Neural progenitor cell (in vitro differentiated cells): ENCODE data around the gene C6orf89. TPM values are rescaled to one million over a fixed set of nuclear protein-coding genes. Genes with fewer than 3 reads are reported as not detected.
"Not testable (repeated sequence)": the region's sequence is repeated elsewhere in the genome, so short reads cannot be mapped to it uniquely, and the experiment has no call there.

ENCODE experiments used
- DNase-seq: peaks from one replicate; pipeline ENCODE4 v3.0.0-alpha.2; 2016; ENCODE audit warnings: low spot score
- H2AFZ ChIP-seq: fragments of 200-600 bp; sonication (generic); replicated peaks from 2 replicates; pipeline ENCODE4 v1.6.1; 2016; ENCODE audit warnings: antibody characterized with exemption
- H3F3A ChIP-seq: fragments of 200-600 bp; sonication (generic); 2 replicates; pipeline ENCODE4 v1.6.1; 2016; ENCODE audit warnings: antibody characterized with exemption, low read depth
- H3K27ac ChIP-seq: fragments of 200-600 bp; sonication (generic); 2 replicates; pipeline ENCODE4 v1.5.1; 2016; ENCODE audit warnings: mild to moderate bottlenecking
- H3K27me3 ChIP-seq: fragments of 200-600 bp; sonication (generic); 2 replicates; pipeline ENCODE4 v1.6.1; 2016; ENCODE audit warnings: mild to moderate bottlenecking, moderate library complexity
- H3K36me3 ChIP-seq: fragments of 200-600 bp; sonication (generic); 2 replicates; pipeline ENCODE4 v1.5.1; 2016
- H3K4me1 ChIP-seq: fragments of 200-600 bp; sonication (generic); 2 replicates; pipeline ENCODE4 v1.6.1; 2016; ENCODE audit warnings: mixed run types
- H3K4me2 ChIP-seq: fragments of 200-600 bp; sonication (generic); 2 replicates; pipeline ENCODE4 v1.6.1; 2016
- H3K4me3 ChIP-seq: fragments of 200-600 bp; sonication (generic); 2 replicates; pipeline ENCODE4 v1.5.1; 2016
- H3K79me2 ChIP-seq: fragments of 200-600 bp; sonication (generic); 2 replicates; pipeline ENCODE4 v1.6.1; 2016; ENCODE audit warnings: low read depth
- H3K9ac ChIP-seq: fragments of 200-600 bp; sonication (generic); 2 replicates; pipeline ENCODE4 v1.6.1; 2016
- H3K9me3 ChIP-seq: fragments of 200-600 bp; sonication (generic); 2 replicates; pipeline ENCODE4 v1.5.1; 2016; ENCODE audit warnings: low read depth
- H4K20me1 ChIP-seq: fragments of 200-600 bp; sonication (generic); 2 replicates; pipeline ENCODE4 v1.6.1; 2016; ENCODE audit warnings: low read depth
- H3K27ac Mint-ChIP-seq: 3 replicates; pipeline ENCODE4 v1.8.0; 2021; ENCODE audit warnings: mixed read lengths
- H3K27me3 Mint-ChIP-seq: 2 replicates; pipeline ENCODE4 v1.8.0; 2022; ENCODE audit warnings: low read depth, mild to moderate bottlenecking, inconsistent platforms, moderate library complexity, mixed read lengths; ENCODE audit not compliant: insufficient read depth
- H3K36me3 Mint-ChIP-seq: 3 replicates; pipeline ENCODE4 v1.8.0; 2021; ENCODE audit warnings: mixed read lengths
- H3K4me1 Mint-ChIP-seq: 3 replicates; pipeline ENCODE4 v1.8.0; 2021; ENCODE audit warnings: mixed read lengths
- H3K4me3 Mint-ChIP-seq: 3 replicates; pipeline ENCODE4 v1.8.0; 2021; ENCODE audit warnings: mild to moderate bottlenecking, moderate library complexity, mixed read lengths
- H3K9me3 Mint-ChIP-seq: 3 replicates; pipeline ENCODE4 v1.8.0; 2020; ENCODE audit warnings: mixed read lengths
- EZH2 ChIP-seq: fragments of 200-600 bp; sonication (generic); IDR thresholded peaks from 2 replicates; pipeline ENCODE4 v1.6.1; 2017; ENCODE audit warnings: antibody characterized with exemption, mild to moderate bottlenecking, moderate library complexity
- EZH2phosphoT487 ChIP-seq: fragments of 200-600 bp; sonication (generic); IDR thresholded peaks from 2 replicates; pipeline ENCODE4 v1.6.1; 2017; ENCODE audit warnings: antibody characterized with exemption
- total RNA-seq: library from RNA; depleted of rRNA; stranded (reverse); fragments of >200 nt; gene quantifications from 2 replicates; pipeline ENCODE4 v1.2.3, GENCODE V29; 2015; ENCODE audit warnings: low replicate concordance
- TF ChIP-seq, protein P1 (sequence below): fragments of 200-600 bp; sonication (generic); IDR thresholded peaks from 2 replicates; pipeline ENCODE4 v1.5.1; 2017; ENCODE audit warnings: antibody characterized with exemption, mild to moderate bottlenecking

C6orf89 gene
- total RNA-seq, 1 donor from 2014 or later = 21.2 TPM

DNA sequence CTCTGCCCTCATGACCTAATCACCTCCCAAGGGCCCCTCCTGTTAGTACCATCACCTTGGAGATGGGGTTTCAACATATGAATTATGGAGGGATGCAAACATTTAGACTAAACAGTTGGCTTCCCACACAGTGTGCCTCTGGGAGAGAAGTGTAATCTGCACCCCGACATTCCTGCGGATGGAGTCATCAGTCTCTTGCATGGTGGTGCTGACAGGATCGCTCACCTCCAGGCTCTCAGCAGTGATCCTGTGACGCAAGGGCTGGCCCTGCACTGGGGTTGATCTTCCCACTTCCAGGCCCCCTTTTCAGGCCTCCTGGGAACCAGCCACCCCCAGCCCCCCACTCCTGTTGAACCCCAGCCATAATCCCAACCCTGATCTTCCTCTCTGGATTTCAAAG lies 52.8 kb downstream of the C6orf89 start:
- no peak overlapping the region for H3K4me3 Mint-ChIP-seq
- peaks cover 2% of the 10 kb centered on the region for H3K36me3 Mint-ChIP-seq
- no peaks in the 10 kb centered on the region for H3K36me3 ChIP-seq
- H3K79me2 ChIP-seq = no peaks in the 10 kb centered on the region
- no peaks in the 10 kb centered on the region for H4K20me1 ChIP-seq
- no peak overlapping the region for H2AFZ ChIP-seq
- no peaks in the 10 kb centered on the region for H3K4me1 ChIP-seq
- TF ChIP-seq EZH2 (no peak), EZH2phosphoT487 (no peak)
- TF ChIP-seq, protein P1, sequence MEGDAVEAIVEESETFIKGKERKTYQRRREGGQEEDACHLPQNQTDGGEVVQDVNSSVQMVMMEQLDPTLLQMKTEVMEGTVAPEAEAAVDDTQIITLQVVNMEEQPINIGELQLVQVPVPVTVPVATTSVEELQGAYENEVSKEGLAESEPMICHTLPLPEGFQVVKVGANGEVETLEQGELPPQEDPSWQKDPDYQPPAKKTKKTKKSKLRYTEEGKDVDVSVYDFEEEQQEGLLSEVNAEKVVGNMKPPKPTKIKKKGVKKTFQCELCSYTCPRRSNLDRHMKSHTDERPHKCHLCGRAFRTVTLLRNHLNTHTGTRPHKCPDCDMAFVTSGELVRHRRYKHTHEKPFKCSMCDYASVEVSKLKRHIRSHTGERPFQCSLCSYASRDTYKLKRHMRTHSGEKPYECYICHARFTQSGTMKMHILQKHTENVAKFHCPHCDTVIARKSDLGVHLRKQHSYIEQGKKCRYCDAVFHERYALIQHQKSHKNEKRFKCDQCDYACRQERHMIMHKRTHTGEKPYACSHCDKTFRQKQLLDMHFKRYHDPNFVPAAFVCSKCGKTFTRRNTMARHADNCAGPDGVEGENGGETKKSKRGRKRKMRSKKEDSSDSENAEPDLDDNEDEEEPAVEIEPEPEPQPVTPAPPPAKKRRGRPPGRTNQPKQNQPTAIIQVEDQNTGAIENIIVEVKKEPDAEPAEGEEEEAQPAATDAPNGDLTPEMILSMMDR = no peak
- H3K9me3 Mint-ChIP-seq = peaks cover 13% of the 10 kb centered on the region
- H3K27me3 ChIP-seq = no peaks in the 10 kb centered on the region
- H3K27me3 Mint-ChIP-seq = peaks cover 7% of the 10 kb centered on the region
- no peak overlapping the region for H3K4me3 ChIP-seq
- no peak overlapping the region for H3K27ac ChIP-seq
- H3K4me2 ChIP-seq = no peak overlapping the region
- H3K9ac ChIP-seq = no peak overlapping the region
- no peak for DNase-seq
- H3K9me3 ChIP-seq = no peaks in the 10 kb centered on the region
- peaks cover 2% of the 10 kb centered on the region for H3K4me1 Mint-ChIP-seq
- H3K27ac Mint-ChIP-seq = no peak overlapping the region
- H3F3A ChIP-seq = no peaks in the 10 kb centered on the region

DNA sequence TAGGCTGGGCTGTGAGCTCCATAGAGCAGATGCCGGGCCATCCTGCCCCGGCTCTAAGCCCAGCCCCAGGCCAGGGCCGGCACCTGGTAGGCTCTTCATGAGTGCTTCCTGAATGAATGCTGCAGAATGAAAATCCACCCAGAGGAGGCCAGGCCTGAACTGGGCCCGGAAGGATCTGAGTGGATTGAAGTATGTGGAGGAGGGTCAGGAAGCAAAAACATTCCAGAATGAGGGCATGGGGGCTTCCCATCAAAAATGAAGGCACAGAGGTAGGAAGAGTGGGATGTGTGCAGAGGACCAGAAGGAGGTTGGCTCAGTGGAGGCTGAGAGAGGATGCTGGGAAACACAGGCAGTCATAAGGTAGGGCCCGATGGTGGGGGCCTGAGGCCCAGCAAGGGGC lies 53.3 kb downstream of the C6orf89 start:
- not testable (repeated sequence) for H3K36me3 ChIP-seq, H3K79me2 ChIP-seq, H3K4me1 Mint-ChIP-seq, H3K4me1 ChIP-seq, H3K9me3 ChIP-seq, H3K27ac ChIP-seq, H3K4me3 ChIP-seq, H3K36me3 Mint-ChIP-seq, H2AFZ ChIP-seq, H3K9ac ChIP-seq, H3K27me3 Mint-ChIP-seq, H3K27ac Mint-ChIP-seq, H3K27me3 ChIP-seq, DNase-seq, H4K20me1 ChIP-seq, H3K4me2 ChIP-seq, H3F3A ChIP-seq, H3K4me3 Mint-ChIP-seq
- H3K9me3 Mint-ChIP-seq = peaks cover 13% of the 10 kb centered on the region

DNA sequence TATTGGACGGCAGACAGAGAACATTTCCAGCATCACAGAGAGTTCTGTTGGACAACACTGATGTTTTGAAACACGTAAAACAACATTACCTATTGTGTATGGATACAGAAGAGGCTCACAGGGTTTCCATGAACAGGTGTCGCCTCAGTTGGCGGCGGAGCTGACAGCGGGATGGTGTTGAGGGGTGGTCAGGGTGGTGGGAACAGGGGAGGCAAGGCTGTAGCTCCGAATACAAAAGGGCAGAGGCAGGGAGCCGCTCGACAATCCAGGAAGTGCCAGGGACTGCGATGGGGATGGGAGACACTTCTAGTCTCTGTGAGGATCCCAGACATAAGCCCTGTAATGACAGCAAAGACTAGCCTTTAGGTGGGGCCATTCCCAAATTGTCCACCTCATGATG lies 54.3 kb downstream of the C6orf89 start:
- Histone ChIP-seq H3K4me3 (no peak overlapping the region), H3K27me3 (no peaks in the 10 kb centered on the region), H3F3A (no peaks in the 10 kb centered on the region), H3K27ac (no peak overlapping the region), H2AFZ (no peak overlapping the region), H3K79me2 (no peaks in the 10 kb centered on the region), H4K20me1 (no peaks in the 10 kb centered on the region), H3K4me2 (no peak overlapping the region), H3K9ac (no peak overlapping the region), H3K4me1 (no peaks in the 10 kb centered on the region), H3K9me3 (no peaks in the 10 kb centered on the region), H3K36me3 (no peaks in the 10 kb centered on the region)
- Mint-ChIP-seq H3K9me3 (peaks cover 13% of the 10 kb centered on the region), H3K27ac (peak overlapping the region; percentile 6), H3K4me1 (peaks cover 5% of the 10 kb centered on the region), H3K36me3 (peaks cover 2% of the 10 kb centered on the region), H3K4me3 (no peak overlapping the region), H3K27me3 (peaks cover 7% of the 10 kb centered on the region)
- DNase-seq = no peak
- TF ChIP-seq EZH2phosphoT487 (no peak), EZH2 (no peak)
- TF ChIP-seq, protein P1 = no peak

DNA sequence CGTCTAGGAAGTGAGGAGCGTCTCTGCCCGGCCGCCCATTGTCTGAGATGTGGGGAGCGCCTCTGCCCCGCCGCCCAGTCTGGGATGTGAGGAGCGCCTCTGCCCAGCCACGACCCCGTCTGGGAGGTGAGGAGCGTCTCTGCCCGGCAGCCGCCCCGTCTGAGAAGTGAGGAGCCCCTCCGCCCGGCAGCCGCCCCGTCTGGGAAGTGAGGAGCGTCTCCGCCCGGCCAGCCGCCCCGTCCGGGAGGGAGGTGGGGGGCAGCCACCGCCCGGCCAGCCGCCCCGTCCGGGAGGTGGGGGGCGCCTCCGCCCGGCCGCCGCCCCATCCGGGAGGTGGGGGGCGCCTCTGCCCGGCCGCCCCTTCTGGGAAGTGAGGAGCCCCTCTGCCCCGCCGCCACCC lies 55.8 kb downstream of the C6orf89 start:
- not testable (repeated sequence) for H3K27ac Mint-ChIP-seq, H3K4me1 ChIP-seq, H3K79me2 ChIP-seq, H3K27me3 ChIP-seq, H3K4me3 Mint-ChIP-seq, H3K36me3 Mint-ChIP-seq, H3K36me3 ChIP-seq, H3K9ac ChIP-seq, H3K4me2 ChIP-seq, H3K27me3 Mint-ChIP-seq, H3K9me3 ChIP-seq, H3K4me3 ChIP-seq, H4K20me1 ChIP-seq, H3K4me1 Mint-ChIP-seq, H3K27ac ChIP-seq, H3F3A ChIP-seq, DNase-seq, H2AFZ ChIP-seq
- peaks cover 13% of the 10 kb centered on the region for H3K9me3 Mint-ChIP-seq

DNA sequence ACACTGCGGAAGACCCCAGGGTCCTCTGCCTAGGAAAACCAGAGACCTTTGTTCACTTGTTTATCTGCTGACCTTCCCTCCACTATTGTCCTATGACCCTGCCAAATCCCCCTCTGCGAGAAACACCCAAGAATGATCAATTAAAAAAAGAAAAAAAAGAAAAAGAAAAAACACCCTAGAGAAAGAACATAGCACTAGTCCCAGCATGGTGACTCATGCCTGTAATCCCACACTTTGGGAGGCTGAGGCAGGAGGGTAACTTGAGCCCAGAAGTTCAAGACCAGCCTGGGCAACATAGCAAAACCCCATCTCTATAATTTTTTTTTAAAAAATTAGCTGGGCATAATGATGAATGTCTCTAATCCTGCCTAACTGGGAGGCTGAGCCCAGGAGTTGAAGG lies 56.6 kb downstream of the C6orf89 start:
- peaks cover 13% of the 10 kb centered on the region for H3K9me3 Mint-ChIP-seq
- H3K79me2 ChIP-seq, H3K4me2 ChIP-seq, H3K27me3 Mint-ChIP-seq, H3K36me3 Mint-ChIP-seq, H3K27ac ChIP-seq, H3K4me1 Mint-ChIP-seq, H3K9me3 ChIP-seq, H3K36me3 ChIP-seq, DNase-seq, H2AFZ ChIP-seq, H3K27me3 ChIP-seq, H3F3A ChIP-seq, H3K4me1 ChIP-seq, H3K4me3 ChIP-seq, H4K20me1 ChIP-seq, H3K4me3 Mint-ChIP-seq, H3K9ac ChIP-seq: not testable (repeated sequence)
- H3K27ac Mint-ChIP-seq = peak overlapping the region; percentile 54
